ENCODE results near the gene MON2.

- TF ChIP-seq CTCF (IDR thresholded peaks at IDR 0.05) (no peak), POLR2A (IDR thresholded peaks at IDR 0.05) (no peak)
Measured at GRCh38 chr12:62536546-62536945, 69.9 kb downstream of the MON2 start.

All from lower leg skin (tissue), 3 donors.